Thyroid gland (tissue), 4 donors: ENCODE measurements around the gene ACOX3.

Source experiments
- POLR2A ChIP-seq, 2 donors: fragments of 450-650 bp; IDR thresholded peaks; one replicate each; pipeline ENCODE4 v1.6.1; 2017; ENCODE audit warnings: antibody characterized with exemption in 2 of 2, mild to moderate bottlenecking in 2 of 2, moderate library complexity in 1 of 2
- TF ChIP-seq, protein P1 (sequence below), 6 experiments: fragments of 200-600 bp in 3 of 6; fragments of 450-650 bp in 3 of 6; sonication (generic) in 3 of 6; IDR thresholded peaks; one replicate each; pipeline ENCODE4 v1.5.1; 2016 to 2019; ENCODE audit warnings: antibody characterized with exemption in 6 of 6, mild to moderate bottlenecking in 2 of 6, inconsistent platforms in 1 of 6, moderate library complexity in 1 of 6

DNA sequence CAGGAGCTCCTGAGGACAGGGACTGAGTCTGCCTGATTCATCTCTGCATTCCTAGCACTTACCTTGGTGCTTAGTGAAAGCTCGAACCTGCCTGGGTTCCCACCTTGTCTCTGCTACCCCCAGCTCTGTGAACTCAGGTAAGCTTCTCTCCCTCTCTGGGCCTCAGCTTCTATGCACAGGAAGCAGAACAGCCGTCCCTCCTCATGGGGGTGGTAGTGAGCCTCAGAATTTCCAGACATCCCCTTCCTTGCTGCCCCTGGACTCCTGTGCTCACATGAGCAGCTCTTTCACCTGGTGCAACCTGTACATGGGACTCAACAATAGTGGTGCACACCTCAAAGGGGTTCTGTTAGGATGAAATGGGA is 120.2 kb downstream of the ACOX3 start:
- TF ChIP-seq, protein P1, sequence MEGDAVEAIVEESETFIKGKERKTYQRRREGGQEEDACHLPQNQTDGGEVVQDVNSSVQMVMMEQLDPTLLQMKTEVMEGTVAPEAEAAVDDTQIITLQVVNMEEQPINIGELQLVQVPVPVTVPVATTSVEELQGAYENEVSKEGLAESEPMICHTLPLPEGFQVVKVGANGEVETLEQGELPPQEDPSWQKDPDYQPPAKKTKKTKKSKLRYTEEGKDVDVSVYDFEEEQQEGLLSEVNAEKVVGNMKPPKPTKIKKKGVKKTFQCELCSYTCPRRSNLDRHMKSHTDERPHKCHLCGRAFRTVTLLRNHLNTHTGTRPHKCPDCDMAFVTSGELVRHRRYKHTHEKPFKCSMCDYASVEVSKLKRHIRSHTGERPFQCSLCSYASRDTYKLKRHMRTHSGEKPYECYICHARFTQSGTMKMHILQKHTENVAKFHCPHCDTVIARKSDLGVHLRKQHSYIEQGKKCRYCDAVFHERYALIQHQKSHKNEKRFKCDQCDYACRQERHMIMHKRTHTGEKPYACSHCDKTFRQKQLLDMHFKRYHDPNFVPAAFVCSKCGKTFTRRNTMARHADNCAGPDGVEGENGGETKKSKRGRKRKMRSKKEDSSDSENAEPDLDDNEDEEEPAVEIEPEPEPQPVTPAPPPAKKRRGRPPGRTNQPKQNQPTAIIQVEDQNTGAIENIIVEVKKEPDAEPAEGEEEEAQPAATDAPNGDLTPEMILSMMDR (IDR thresholded peaks at IDR 0.05) = peak in 1 of 6 experiments; percentile 6
- no peak for TF ChIP-seq POLR2A (IDR thresholded peaks at IDR 0.05)
